Measurements from ENCODE around the gene SORBS2.

DNA sequence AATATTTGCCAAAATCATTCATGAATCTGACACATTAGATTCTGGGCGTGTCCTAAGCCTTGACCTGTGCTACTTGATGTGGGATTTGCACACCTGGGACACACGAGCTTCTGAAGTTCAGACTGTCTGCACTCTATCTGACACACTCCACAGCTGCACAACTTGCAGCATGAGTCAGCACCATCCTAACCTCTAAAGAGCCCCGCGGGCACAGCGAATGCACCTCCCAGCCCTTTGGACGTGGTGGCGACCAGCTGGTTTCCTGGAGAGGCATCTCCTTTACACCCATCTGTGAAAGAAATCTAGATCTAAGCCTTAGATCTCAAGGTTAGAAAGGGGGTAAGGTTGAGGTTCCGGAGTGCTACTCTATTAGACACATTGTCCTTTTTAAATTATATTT lies 69.2 kb downstream of the SORBS2 start:
- TF ChIP-seq POLR2A (IDR thresholded peaks at IDR 0.05) (no peak), POLR2AphosphoS5 (IDR thresholded peaks at IDR 0.05; ENCODE audit: insufficient read depth in 1 of 2, low read depth in 1 of 2) (no peak)
- TF ChIP-seq, protein P1, sequence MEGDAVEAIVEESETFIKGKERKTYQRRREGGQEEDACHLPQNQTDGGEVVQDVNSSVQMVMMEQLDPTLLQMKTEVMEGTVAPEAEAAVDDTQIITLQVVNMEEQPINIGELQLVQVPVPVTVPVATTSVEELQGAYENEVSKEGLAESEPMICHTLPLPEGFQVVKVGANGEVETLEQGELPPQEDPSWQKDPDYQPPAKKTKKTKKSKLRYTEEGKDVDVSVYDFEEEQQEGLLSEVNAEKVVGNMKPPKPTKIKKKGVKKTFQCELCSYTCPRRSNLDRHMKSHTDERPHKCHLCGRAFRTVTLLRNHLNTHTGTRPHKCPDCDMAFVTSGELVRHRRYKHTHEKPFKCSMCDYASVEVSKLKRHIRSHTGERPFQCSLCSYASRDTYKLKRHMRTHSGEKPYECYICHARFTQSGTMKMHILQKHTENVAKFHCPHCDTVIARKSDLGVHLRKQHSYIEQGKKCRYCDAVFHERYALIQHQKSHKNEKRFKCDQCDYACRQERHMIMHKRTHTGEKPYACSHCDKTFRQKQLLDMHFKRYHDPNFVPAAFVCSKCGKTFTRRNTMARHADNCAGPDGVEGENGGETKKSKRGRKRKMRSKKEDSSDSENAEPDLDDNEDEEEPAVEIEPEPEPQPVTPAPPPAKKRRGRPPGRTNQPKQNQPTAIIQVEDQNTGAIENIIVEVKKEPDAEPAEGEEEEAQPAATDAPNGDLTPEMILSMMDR (IDR thresholded peaks at IDR 0.05) = no peak
